Epithelial cell of proximal tubule (primary cell): Measurements from ENCODE around the gene NDST4. TPM values are rescaled to one million over a fixed set of nuclear protein-coding genes. Genes with fewer than 3 reads are reported as not detected.

Experiments
- DNase-seq: peaks from one replicate; pipeline ENCODE4 v3.0.0-alpha.2; 2011; ENCODE audit warnings: low read depth
- H3K4me3 ChIP-seq: 2 replicates; pipeline ENCODE4 v1.5.1; 2011; ENCODE audit warnings: low read depth, mild to moderate bottlenecking, low read length
- total RNA-seq: library from RNA; depleted of rRNA; stranded (reverse); fragments of >200 nt; gene quantifications from 2 replicates; pipeline ENCODE4 v1.2.3, GENCODE V29; 2015
- TF ChIP-seq, protein P1 (sequence below): conservative IDR thresholded peaks from 2 replicates; pipeline ENCODE4 v1.5.1; 2012; ENCODE audit warnings: low read depth, mild to moderate bottlenecking, low read length

NDST4 gene
- total RNA-seq, 1 donor from 2014 or later = not detected

DNA sequence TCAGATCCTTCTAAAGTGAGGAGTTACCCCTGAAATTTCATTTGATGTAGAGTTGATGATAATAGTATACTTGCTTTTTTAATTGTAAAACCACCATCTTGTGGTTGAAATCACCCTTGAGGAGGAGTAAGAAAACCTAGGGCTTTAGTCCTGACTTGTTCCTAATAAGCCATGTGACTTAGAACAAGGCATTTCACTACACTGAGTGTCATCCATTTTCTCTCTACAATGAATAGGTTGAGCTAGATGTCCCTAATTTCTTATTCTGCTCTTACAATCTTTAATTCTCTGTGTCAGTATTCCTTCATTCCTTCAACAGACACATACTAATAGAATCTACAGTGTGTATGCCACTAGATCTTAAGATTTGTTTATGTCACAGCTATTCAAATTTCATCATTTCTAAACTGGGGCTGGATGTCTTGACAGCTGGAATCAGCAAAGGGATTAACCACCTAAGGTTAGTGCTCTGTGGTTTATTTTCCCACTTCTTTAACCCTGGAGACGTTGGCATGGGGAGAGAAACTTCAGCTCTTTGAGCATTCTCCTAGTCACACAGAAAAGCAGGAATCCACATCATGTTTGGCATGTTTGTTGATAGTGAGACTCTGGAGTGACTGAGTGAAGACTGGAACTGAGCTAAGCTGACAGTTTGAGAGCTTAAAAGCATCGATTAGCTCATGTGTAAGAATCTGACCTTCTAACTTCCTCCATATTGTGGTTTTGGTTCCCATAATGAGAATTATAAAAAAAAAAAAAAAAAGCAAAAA is 246.3 kb downstream of the NDST4 start:
- TF ChIP-seq, protein P1, sequence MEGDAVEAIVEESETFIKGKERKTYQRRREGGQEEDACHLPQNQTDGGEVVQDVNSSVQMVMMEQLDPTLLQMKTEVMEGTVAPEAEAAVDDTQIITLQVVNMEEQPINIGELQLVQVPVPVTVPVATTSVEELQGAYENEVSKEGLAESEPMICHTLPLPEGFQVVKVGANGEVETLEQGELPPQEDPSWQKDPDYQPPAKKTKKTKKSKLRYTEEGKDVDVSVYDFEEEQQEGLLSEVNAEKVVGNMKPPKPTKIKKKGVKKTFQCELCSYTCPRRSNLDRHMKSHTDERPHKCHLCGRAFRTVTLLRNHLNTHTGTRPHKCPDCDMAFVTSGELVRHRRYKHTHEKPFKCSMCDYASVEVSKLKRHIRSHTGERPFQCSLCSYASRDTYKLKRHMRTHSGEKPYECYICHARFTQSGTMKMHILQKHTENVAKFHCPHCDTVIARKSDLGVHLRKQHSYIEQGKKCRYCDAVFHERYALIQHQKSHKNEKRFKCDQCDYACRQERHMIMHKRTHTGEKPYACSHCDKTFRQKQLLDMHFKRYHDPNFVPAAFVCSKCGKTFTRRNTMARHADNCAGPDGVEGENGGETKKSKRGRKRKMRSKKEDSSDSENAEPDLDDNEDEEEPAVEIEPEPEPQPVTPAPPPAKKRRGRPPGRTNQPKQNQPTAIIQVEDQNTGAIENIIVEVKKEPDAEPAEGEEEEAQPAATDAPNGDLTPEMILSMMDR = no peak
- no peak overlapping the region for H3K4me3 ChIP-seq
- no peak for DNase-seq

DNA sequence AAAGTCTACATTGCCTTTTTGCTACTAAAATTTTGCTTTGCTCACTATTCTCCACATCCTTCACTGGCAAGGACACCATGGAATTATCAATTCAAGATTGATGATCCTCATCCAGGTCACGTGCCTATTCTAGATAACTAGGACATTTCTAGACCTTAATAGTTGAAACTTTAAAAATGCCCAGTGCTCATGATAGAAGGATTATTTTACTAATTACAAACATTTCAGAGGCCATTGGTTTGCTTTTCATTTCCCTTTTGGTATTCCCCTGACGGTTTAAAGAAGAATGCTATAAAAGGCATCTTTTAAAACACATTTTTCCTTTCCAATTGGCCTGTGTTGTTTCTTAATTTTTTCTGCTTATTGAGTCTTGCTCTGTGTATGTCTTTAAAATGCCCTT is 249.4 kb downstream of the NDST4 start:
- H3K4me3 ChIP-seq = no peak overlapping the region
- TF ChIP-seq, protein P1 = no peak
- no peak for DNase-seq

DNA sequence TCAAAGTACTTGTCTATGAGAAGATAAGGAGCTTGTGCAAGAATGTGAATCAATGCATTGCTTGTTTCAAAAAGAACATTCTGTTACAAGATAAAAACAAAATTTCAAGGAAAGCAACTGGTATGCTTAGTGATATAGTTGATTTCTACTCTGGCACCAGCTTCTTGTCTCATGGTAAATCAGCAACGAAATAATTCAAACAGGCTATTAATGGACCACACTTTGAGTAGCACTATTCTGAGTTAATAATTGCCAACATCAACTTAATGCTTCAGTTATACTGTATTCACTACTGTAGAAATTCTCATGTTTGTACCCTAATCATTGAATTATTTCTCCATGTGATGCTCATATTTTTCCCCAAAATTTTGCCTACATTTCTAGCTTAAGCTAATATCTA is 252.6 kb downstream of the NDST4 start:
- TF ChIP-seq, protein P1 = no peak
- no peak for DNase-seq
- no peak overlapping the region for H3K4me3 ChIP-seq

DNA sequence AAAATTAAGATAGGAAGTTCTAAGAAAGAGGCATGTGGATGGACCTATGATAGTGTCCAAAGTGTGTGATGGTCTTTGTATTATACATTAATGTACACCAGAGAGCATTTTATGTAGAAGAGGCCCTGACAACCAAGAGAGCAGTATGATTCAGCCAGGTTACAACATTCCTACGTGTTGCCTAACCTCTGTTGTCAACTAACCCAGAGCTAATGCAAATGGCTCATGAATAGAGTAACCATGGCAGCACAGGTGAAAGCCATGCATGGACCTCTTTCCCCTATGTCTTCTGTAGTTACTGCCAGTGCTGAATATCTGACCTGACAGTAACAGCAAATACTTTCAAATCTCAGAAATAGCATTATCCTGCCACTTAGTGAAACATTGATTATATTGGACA is 255.6 kb downstream of the NDST4 start:
- no peak for DNase-seq
- H3K4me3 ChIP-seq = no peak overlapping the region
- TF ChIP-seq, protein P1 = no peak

DNA sequence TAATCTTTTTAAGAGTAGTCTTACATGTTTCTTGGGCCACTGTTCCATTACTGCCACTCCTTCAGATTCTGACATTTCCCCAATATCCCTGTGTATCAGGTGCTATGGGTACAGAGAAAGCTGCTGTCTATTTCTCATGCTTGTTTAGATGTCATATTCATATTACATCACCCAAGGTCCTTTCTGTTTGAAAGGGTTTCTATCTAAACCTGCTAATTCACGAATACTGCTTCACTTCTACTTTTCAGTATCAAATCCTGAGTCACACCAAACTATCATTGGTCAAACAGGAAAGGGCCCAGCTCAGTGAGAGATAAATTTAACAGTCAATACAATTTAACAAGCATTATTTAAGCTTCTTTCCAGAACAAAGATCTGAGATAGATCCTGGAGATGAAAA is 273.4 kb downstream of the NDST4 start:
- no peak overlapping the region for H3K4me3 ChIP-seq
- no peak for DNase-seq
- TF ChIP-seq, protein P1 = no peak

DNA sequence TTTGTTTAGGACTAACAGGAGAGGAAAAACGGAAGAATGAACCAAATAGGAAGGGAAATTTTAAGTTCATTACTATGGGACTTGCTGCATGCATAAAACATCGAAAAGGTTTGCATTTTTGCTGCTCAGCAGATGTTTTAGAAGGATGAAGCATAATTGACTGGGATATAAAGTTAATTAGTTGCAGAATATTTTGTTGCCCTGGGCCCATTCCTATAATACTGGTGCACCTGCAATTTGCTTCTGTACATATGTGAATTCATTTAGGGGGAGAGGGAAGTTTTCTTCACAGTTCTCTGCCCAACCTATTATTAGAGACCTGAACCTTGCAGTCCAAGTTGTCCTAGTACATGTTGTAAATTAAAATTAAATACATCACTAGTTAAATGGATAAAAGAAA is 282.8 kb downstream of the NDST4 start:
- TF ChIP-seq, protein P1 = no peak
- DNase-seq = no peak
- no peak overlapping the region for H3K4me3 ChIP-seq

DNA sequence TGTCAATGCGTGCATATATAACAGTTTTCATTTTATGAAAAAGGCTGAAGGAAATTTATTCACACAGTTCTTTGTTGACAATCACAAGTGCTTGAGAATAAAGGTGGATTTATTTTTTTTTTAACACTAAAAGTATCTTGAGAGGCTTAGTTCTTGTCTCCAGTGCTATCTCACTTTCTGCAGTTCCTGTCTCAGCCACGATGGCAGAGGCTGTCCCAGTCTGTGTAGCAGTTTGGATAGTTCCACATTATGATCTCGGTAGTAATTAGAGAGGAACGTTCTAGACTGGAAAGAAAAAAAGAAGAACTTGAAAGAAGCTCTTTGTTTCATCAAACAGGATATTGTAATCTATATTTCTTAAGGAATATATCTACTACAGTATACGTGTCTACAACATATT is 285.8 kb downstream of the NDST4 start:
- TF ChIP-seq, protein P1 = no peak
- DNase-seq = no peak
- H3K4me3 ChIP-seq = no peak overlapping the region
